Measurements from ENCODE around the gene BMP6. TPM values are rescaled to one million over a fixed set of nuclear protein-coding genes. Genes with fewer than 3 reads are reported as not detected.

BMP6 gene
- polyA plus RNA-seq, 4 donors, result 0.22 to 2.0 (median 0.94) TPM

DNA sequence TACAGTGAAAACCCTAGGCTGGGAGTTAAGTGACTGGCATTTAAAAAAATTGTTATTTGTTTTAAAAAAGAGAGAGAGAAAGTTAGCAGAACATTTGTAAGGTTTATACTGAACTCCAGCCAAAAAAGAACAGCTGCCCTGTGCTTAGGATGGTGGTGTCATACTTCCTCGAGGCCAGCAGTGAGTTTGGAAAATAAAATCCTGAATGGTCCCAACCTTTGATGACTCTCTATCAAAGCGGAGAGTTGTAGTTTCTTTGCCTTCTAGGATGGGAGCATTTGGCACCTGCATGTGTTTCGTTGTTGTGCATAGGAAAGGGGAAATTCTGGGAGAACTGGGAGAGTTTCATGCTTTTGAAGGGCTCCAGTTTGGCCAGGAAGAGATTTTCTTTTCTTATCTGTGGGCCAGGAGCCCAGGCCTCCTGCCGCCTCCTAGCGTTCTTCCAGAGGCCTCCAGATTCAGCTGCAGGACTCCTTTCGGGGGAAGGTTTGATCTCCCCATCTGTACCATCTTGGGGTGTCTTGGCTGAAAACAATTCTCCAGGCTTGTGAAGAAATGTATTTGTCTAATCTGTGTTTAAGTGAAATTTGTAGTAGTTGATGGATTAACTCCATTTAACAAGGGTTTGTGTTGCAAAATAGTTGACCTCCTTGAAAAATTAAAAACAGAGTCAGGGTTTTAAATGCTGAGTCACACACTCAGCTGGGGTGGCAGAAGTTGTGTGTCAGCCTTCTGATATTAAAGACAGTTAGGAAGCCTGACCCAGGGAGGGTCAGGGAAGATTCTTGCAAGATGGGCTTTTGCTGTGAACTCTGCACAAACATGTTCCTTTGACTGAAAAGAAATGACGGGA lies 121.3 kb downstream of the BMP6 start:
- Histone ChIP-seq H3K27me3 (ENCODE audit: control insufficient read depth in 3 of 3, insufficient read depth in 3 of 3, low read length in 3 of 3) (no peaks in the 10 kb centered on the region), H3K4me1 (ENCODE audit: control insufficient read depth in 3 of 3, insufficient read depth in 2 of 3, low read depth in 1 of 3, low read length in 2 of 3) (peaks cover 0 to 4% (median 0%) of the 10 kb centered on the region in 3 donors), H3K27ac (ENCODE audit: low read depth in 1 of 3, low read length in 2 of 3) (no peak overlapping the region), H3K9me3 (ENCODE audit: control insufficient read depth in 2 of 2, insufficient read depth in 1 of 2, low read depth in 1 of 2, low read length in 1 of 2) (peaks cover 0 to 6% of the 10 kb centered on the region in 2 donors), H3K36me3 (ENCODE audit: control insufficient read depth in 3 of 3, insufficient read depth in 2 of 3, low read depth in 1 of 3, low read length in 3 of 3) (no peaks in the 10 kb centered on the region), H3K4me3 (ENCODE audit: low read depth in 1 of 3, low read length in 3 of 3) (no peak overlapping the region)
- 64 to 74% (median 71%) methylated on average over 7 of the region's 7 CpGs for WGBS, 3 donors
- FAIRE-seq (no peak), DNase-seq (no peak)

DNA sequence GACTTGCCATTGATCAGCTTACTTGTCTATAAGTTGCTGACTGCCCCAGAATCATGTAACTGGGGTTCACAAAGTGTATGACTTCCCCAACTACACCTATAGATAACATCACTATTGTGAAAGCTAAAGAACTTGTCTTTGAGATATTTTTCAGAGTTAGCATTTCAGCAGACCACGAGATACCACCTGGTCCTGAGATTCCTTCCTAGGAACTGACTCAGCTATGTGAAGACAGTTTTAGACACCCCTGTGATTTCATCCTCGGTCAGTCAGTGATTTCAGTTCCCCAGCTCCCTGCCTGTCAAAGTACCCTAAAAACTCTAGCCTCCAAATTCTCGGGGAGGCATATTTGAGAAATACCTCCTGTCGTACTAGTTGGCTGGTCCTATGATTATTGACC lies 122.3 kb downstream of the BMP6 start:
- peaks cover 0 to 4% (median 0%) of the 10 kb centered on the region in 3 donors for H3K4me1 ChIP-seq (ENCODE audit: control insufficient read depth in 3 of 3, insufficient read depth in 2 of 3, low read depth in 1 of 3, low read length in 2 of 3)
- WGBS, 3 donors, result 67 to 88% (median 75%) methylated on average over 4 of the region's 4 CpGs
- no peak overlapping the region for H3K4me3 ChIP-seq (ENCODE audit: low read depth in 1 of 3, low read length in 3 of 3)
- no peak overlapping the region for H3K27ac ChIP-seq (ENCODE audit: low read depth in 1 of 3, low read length in 2 of 3)
- DNase-seq (no peak), FAIRE-seq (no peak)
- peaks cover 0 to 12% of the 10 kb centered on the region in 2 donors for H3K9me3 ChIP-seq (ENCODE audit: control insufficient read depth in 2 of 2, insufficient read depth in 1 of 2, low read depth in 1 of 2, low read length in 1 of 2)
- H3K27me3 ChIP-seq (ENCODE audit: control insufficient read depth in 3 of 3, insufficient read depth in 3 of 3, low read length in 3 of 3), result no peaks in the 10 kb centered on the region
- H3K36me3 ChIP-seq (ENCODE audit: control insufficient read depth in 3 of 3, insufficient read depth in 2 of 3, low read depth in 1 of 3, low read length in 3 of 3), result no peaks in the 10 kb centered on the region

DNA sequence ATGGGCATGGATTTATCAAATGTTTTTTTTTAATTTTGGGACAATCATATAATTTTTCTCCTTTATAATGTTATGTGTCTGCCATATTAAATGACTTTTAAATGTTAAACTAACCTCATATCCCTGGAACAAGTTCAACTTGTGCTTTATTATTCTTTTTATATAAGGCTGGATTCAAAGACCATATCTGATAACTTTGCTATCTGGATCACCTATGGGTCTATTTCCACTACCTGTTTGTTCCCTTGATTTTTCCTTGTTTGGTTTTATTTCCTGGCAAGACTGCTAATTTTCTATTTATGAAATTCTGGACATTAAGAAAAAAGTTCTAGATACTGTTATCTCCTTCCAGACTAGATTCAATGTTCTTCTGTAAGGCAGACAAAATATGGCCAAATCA lies 125.9 kb downstream of the BMP6 start:
- Histone ChIP-seq H3K36me3 (ENCODE audit: control insufficient read depth in 3 of 3, insufficient read depth in 2 of 3, low read depth in 1 of 3, low read length in 3 of 3) (no peaks in the 10 kb centered on the region), H3K9me3 (ENCODE audit: control insufficient read depth in 2 of 2, insufficient read depth in 1 of 2, low read depth in 1 of 2, low read length in 1 of 2) (peaks cover 0 to 12% of the 10 kb centered on the region in 2 donors), H3K27me3 (ENCODE audit: control insufficient read depth in 3 of 3, insufficient read depth in 3 of 3, low read length in 3 of 3) (no peaks in the 10 kb centered on the region), H3K4me3 (ENCODE audit: low read depth in 1 of 3, low read length in 3 of 3) (no peak overlapping the region), H3K4me1 (ENCODE audit: control insufficient read depth in 3 of 3, insufficient read depth in 2 of 3, low read depth in 1 of 3, low read length in 2 of 3) (peaks cover 0 to 4% (median 0%) of the 10 kb centered on the region in 3 donors), H3K27ac (ENCODE audit: low read depth in 1 of 3, low read length in 2 of 3) (no peak overlapping the region)
- FAIRE-seq, result no peak
- DNase-seq, result no peak

DNA sequence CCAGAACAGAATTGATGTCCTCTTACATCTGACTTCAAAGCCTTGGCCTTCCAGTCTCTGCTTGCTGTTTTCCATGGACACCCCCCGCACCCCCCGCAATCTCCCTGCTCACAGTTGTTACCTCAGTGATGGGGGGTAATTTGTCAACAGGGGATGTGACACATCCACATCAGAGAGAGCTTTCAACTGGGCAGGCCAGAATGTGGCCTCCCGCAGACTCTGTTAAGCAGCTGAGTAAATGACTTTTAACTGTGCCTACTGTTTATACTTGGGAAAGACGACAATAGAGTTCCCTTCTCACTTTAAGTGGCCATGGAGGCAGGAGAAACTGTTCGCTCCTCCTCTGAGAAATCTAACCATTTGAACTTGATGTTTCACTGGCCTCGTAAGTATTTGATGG lies 133.7 kb downstream of the BMP6 start:
- H3K4me1 ChIP-seq (ENCODE audit: control insufficient read depth in 3 of 3, insufficient read depth in 2 of 3, low read depth in 1 of 3, low read length in 2 of 3), result no peaks in the 10 kb centered on the region
- no peak overlapping the region for H3K27ac ChIP-seq (ENCODE audit: low read depth in 1 of 3, low read length in 2 of 3)
- no peak overlapping the region for H3K4me3 ChIP-seq (ENCODE audit: low read depth in 1 of 3, low read length in 3 of 3)
- 49 to 64% (median 63%) methylated on average over 6 of the region's 6 CpGs for WGBS, 3 donors
- FAIRE-seq, result no peak
- peaks cover 0 to 4% (median 0%) of the 10 kb centered on the region in 3 donors for H3K27me3 ChIP-seq (ENCODE audit: control insufficient read depth in 3 of 3, insufficient read depth in 3 of 3, low read length in 3 of 3)
- no peak for DNase-seq
- no peaks in the 10 kb centered on the region for H3K9me3 ChIP-seq (ENCODE audit: control insufficient read depth in 2 of 2, insufficient read depth in 1 of 2, low read depth in 1 of 2, low read length in 1 of 2)
- no peaks in the 10 kb centered on the region for H3K36me3 ChIP-seq (ENCODE audit: control insufficient read depth in 3 of 3, insufficient read depth in 2 of 3, low read depth in 1 of 3, low read length in 3 of 3)

DNA sequence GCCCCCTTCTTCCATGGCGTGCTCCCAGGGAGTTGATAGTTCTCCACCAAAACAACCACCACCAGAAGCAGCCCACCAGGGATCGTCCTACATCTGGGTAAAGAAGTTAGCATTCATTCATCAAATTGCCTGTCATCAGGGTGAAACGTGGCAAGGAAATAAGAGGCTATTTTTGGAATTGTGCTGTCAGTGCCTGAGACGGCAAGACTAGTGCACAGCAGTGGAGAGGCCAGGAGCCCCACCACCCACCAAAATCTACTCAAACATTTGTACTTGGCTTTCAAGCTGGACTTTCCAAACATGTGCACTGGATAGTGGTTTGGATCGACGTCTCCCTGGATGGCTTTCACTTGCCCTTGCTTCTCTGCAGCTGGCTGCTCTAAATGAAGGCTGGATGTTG lies 139.9 kb downstream of the BMP6 start:
- FAIRE-seq, result no peak
- WGBS, 3 donors, result 55 to 72% (median 64%) methylated on average over 6 of the region's 6 CpGs
- H3K4me3 ChIP-seq (ENCODE audit: low read depth in 1 of 3, low read length in 3 of 3), result no peak overlapping the region

DNA sequence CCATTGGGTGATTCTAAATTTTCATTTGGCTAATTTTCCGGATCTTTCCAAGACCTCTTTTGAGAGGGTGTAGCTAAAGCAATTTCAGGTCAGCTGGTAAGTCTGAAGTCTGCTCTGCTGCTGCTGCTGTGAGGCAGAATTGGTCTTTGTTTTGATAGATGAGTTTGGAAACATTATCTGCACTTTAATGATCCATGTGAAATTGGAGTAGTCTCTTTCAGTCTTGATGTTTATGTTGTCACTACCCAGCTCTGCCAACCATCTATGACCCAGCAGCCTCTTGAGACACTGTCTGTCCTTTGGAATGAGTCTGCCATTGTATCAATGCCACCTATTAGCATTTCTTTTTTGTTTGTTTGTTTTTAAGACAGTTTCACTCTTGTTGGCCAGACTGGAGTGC lies 140.6 kb downstream of the BMP6 start:
- no peak overlapping the region for H3K27ac ChIP-seq (ENCODE audit: low read depth in 1 of 3, low read length in 2 of 3)
- 86 to 91% (median 86%) methylated on average over 1 of the region's 1 CpG for WGBS, 3 donors
- H3K36me3 ChIP-seq (ENCODE audit: control insufficient read depth in 3 of 3, insufficient read depth in 2 of 3, low read depth in 1 of 3, low read length in 3 of 3), result no peaks in the 10 kb centered on the region
- no peak overlapping the region for H3K4me3 ChIP-seq (ENCODE audit: low read depth in 1 of 3, low read length in 3 of 3)
- no peaks in the 10 kb centered on the region for H3K27me3 ChIP-seq (ENCODE audit: control insufficient read depth in 3 of 3, insufficient read depth in 3 of 3, low read length in 3 of 3)
- DNase-seq (no peak), FAIRE-seq (no peak)
- H3K4me1 ChIP-seq (ENCODE audit: control insufficient read depth in 3 of 3, insufficient read depth in 2 of 3, low read depth in 1 of 3, low read length in 2 of 3), result no peaks in the 10 kb centered on the region
- no peaks in the 10 kb centered on the region for H3K9me3 ChIP-seq (ENCODE audit: control insufficient read depth in 2 of 2, insufficient read depth in 1 of 2, low read depth in 1 of 2, low read length in 1 of 2)

More for the DNA sequence above, 139.9 kb downstream of the BMP6 start:
- H3K27me3 ChIP-seq (ENCODE audit: control insufficient read depth in 3 of 3, insufficient read depth in 3 of 3, low read length in 3 of 3), result no peaks in the 10 kb centered on the region
- no peak overlapping the region for H3K27ac ChIP-seq (ENCODE audit: low read depth in 1 of 3, low read length in 2 of 3)
- no peaks in the 10 kb centered on the region for H3K9me3 ChIP-seq (ENCODE audit: control insufficient read depth in 2 of 2, insufficient read depth in 1 of 2, low read depth in 1 of 2, low read length in 1 of 2)
- DNase-seq, result no peak
- H3K36me3 ChIP-seq (ENCODE audit: control insufficient read depth in 3 of 3, insufficient read depth in 2 of 3, low read depth in 1 of 3, low read length in 3 of 3), result no peaks in the 10 kb centered on the region
- H3K4me1 ChIP-seq (ENCODE audit: control insufficient read depth in 3 of 3, insufficient read depth in 2 of 3, low read depth in 1 of 3, low read length in 2 of 3), result no peaks in the 10 kb centered on the region

DNA sequence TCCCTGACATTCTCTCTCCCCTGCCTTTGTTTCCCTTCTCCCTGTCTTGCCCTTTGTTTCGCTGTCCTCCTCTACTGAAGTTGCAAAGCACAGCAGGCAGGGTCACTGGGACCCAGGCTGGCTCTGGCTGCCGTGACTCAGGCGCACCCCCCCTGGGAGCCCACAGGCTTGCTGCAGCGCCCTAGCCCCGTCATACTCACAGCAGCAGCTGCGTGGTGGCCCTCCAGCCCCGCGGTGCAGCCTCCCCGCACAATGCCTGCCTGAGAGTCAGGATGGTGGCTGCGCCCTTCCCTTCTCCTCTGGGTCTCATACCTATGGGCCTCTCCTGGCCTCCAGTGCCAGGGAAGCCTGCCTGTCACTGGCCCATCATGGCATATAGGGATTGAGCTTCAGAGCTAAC lies 143.0 kb downstream of the BMP6 start:
- FAIRE-seq (no peak), DNase-seq (no peak)
- WGBS, 3 donors, result 87 to 91% (median 90%) methylated on average over 10 of the region's 10 CpGs
- Histone ChIP-seq H3K27ac (ENCODE audit: low read depth in 1 of 3, low read length in 2 of 3) (no peak overlapping the region), H3K27me3 (ENCODE audit: control insufficient read depth in 3 of 3, insufficient read depth in 3 of 3, low read length in 3 of 3) (no peaks in the 10 kb centered on the region), H3K36me3 (ENCODE audit: control insufficient read depth in 3 of 3, insufficient read depth in 2 of 3, low read depth in 1 of 3, low read length in 3 of 3) (no peaks in the 10 kb centered on the region), H3K4me1 (ENCODE audit: control insufficient read depth in 3 of 3, insufficient read depth in 2 of 3, low read depth in 1 of 3, low read length in 2 of 3) (no peaks in the 10 kb centered on the region), H3K9me3 (ENCODE audit: control insufficient read depth in 2 of 2, insufficient read depth in 1 of 2, low read depth in 1 of 2, low read length in 1 of 2) (peaks cover 0 to 12% of the 10 kb centered on the region in 2 donors), H3K4me3 (ENCODE audit: low read depth in 1 of 3, low read length in 3 of 3) (no peak overlapping the region)

DNA sequence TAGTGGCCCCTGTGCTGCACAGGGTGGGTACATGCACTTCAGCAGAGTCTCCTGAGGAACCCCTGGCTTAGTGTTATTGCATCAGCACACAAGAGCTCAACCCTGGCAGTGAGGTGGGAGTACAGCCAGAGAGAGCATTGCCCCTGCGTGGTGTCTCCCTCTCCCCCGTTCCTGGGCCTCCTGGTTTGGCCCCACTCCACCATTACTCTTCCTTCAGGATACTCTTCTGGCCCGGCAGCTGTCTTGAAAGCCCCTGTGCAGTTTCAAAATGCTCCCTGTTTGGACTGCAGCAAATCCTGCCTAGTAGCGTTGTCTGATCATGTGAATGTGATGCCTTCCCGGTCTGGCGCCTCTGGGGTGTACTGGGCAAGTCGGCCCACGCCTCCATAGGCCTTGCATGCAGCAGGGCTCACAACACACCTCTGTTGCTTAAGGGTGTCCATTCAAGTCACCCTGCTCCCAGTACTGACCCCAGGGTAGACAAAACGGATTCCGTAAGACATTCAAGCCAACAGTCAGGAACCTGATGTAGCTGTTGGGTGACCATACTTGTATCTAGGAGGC lies 152.6 kb downstream of the BMP6 start:
- 88 to 98% (median 95%) methylated on average over 10 of the region's 10 CpGs for WGBS, 3 donors
- H3K4me1 ChIP-seq (ENCODE audit: control insufficient read depth in 3 of 3, insufficient read depth in 2 of 3, low read depth in 1 of 3, low read length in 2 of 3), result no peaks in the 10 kb centered on the region
- peaks cover 9 to 24% (median 9%) of the 10 kb centered on the region in 3 donors for H3K36me3 ChIP-seq (ENCODE audit: control insufficient read depth in 3 of 3, insufficient read depth in 2 of 3, low read depth in 1 of 3, low read length in 3 of 3)
- no peak overlapping the region for H3K4me3 ChIP-seq (ENCODE audit: low read depth in 1 of 3, low read length in 3 of 3)
- no peaks in the 10 kb centered on the region for H3K27me3 ChIP-seq (ENCODE audit: control insufficient read depth in 3 of 3, insufficient read depth in 3 of 3, low read length in 3 of 3)
- H3K27ac ChIP-seq (ENCODE audit: low read depth in 1 of 3, low read length in 2 of 3), result no peak overlapping the region
- H3K9me3 ChIP-seq (ENCODE audit: control insufficient read depth in 2 of 2, insufficient read depth in 1 of 2, low read depth in 1 of 2, low read length in 1 of 2), result peaks cover 0 to 3% of the 10 kb centered on the region in 2 donors
- no peak for DNase-seq
- FAIRE-seq, result no peak

Measured in small intestine (tissue), 7 donors.